K562 (cell line): ENCODE results near the gene EDEM2. TPM values are rescaled to one million over a fixed set of nuclear protein-coding genes. Genes with fewer than 3 reads are reported as not detected.

ENCODE experiments used
- ATF4 ChIP-seq: fragments of 450-650 bp; formaldehyde crosslinking; IDR thresholded peaks from 2 replicates; pipeline ENCODE4 v1.4.0; 2022; ENCODE audit warnings: mild to moderate bottlenecking, moderate library complexity
- ATF7 ChIP-seq: fragments of 450-650 bp; IDR thresholded peaks from 2 replicates; pipeline ENCODE4 v1.7.1; 2014; ENCODE audit warnings: mild to moderate bottlenecking, moderate library complexity
- BCOR ChIP-seq: fragments of 450-650 bp; IDR thresholded peaks from 2 replicates; pipeline ENCODE4 v1.6.1; 2016
- CSDE1 ChIP-seq, 2 experiments: fragments of 450-650 bp; IDR thresholded peaks; 2 replicates each; pipeline ENCODE4 v1.6.1; 2016; ENCODE audit warnings: mild to moderate bottlenecking in 1 of 2
- JUND ChIP-seq, 2 experiments: IDR thresholded peaks; 2 replicates in 1 of 2; 3 replicates in 1 of 2; pipeline ENCODE4 v1.6.1; 2011; ENCODE audit warnings: borderline replicate concordance in 2 of 2, low read depth in 2 of 2, low read length in 2 of 2, improper control_type of control experiment in 1 of 2, missing biosample characterization in 1 of 2, missing genetic modification characterization in 1 of 2, missing genetic modification reagents in 1 of 2
- KLF6 ChIP-seq: fragments of 250-450 bp; sonication (Bioruptor Pico); IDR thresholded peaks from 2 replicates; pipeline ENCODE4 v1.4.0; 2020; ENCODE audit warnings: mild to moderate bottlenecking, moderate library complexity, borderline replicate concordance
- MBD2 ChIP-seq: sonication (generic); IDR thresholded peaks from 2 replicates; pipeline ENCODE4 v1.6.1; 2016; ENCODE audit warnings: low read depth, borderline replicate concordance
- MYBL2 ChIP-seq, 2 experiments: fragments of 450-650 bp in 1 of 2; sonication (generic) in 1 of 2; formaldehyde crosslinking in 1 of 2; IDR thresholded peaks; 2 replicates each; pipeline versions ENCODE4 v1.6.1 to v1.8.1; 2017 to 2022; ENCODE audit warnings: borderline replicate concordance in 1 of 2, inconsistent platforms in 1 of 2, low read depth in 1 of 2, mild to moderate bottlenecking in 1 of 2, missing genetic modification reagents in 1 of 2, moderate library complexity in 1 of 2
- PURB ChIP-seq: sonication (generic); formaldehyde crosslinking; IDR thresholded peaks from 2 replicates; pipeline ENCODE4 v1.9.0; 2021; ENCODE audit warnings: low read depth, mild to moderate bottlenecking, missing genetic modification reagents
- RCOR1 ChIP-seq, 2 experiments: IDR thresholded peaks; 2 replicates each; pipeline ENCODE4 v1.6.1; 2012; ENCODE audit warnings: low read depth in 2 of 2, low read length in 2 of 2, borderline replicate concordance in 1 of 2, improper control_type of control experiment in 1 of 2
- SMARCE1 ChIP-seq: fragments of 450-650 bp; IDR thresholded peaks from 2 replicates; pipeline ENCODE4 v1.7.1; 2016; ENCODE audit warnings: mild to moderate bottlenecking
- STAT5A ChIP-seq: IDR thresholded peaks from 2 replicates; pipeline ENCODE4 v1.6.1; 2012; ENCODE audit warnings: low read length, inconsistent platforms, borderline replicate concordance
- ZBTB40 ChIP-seq, 2 experiments: fragments of 450-650 bp in 1 of 2; sonication (generic) in 1 of 2; formaldehyde crosslinking in 1 of 2; IDR thresholded peaks; 2 replicates each; pipeline versions ENCODE4 v1.7.1 to v1.9.0; 2016 to 2022; ENCODE audit warnings: inconsistent platforms in 1 of 2, mild to moderate bottlenecking in 1 of 2, missing genetic modification reagents in 1 of 2
- ZFP30 ChIP-seq: fragments of 250-450 bp; sonication (Bioruptor Pico); IDR thresholded peaks from 2 replicates; pipeline ENCODE4 v1.8.0; 2022; ENCODE audit warnings: moderate library complexity, mild to moderate bottlenecking, inconsistent platforms, borderline replicate concordance
- ZFP36 ChIP-seq: fragments of 150-350 bp; IDR thresholded peaks from 2 replicates; pipeline ENCODE4 v1.6.1; 2018; ENCODE audit warnings: low read length, low read depth; ENCODE audit not compliant: partially characterized antibody
- ZKSCAN8 ChIP-seq: fragments of 200-800 bp; sonication (Bioruptor generic); IDR thresholded peaks from 2 replicates; pipeline ENCODE4 v1.6.1; 2016; ENCODE audit warnings: missing genetic modification characterization, missing compliant biosample characterization
- ZNF778 ChIP-seq: fragments of 450-650 bp; formaldehyde crosslinking; IDR thresholded peaks from 2 replicates; pipeline ENCODE4 v1.4.0; 2020; ENCODE audit warnings: mild to moderate bottlenecking, moderate library complexity
- polyA plus RNA-seq, 8 experiments: library from polyadenylated mRNA; depleted of rRNA in 4 of 8; stranded (reverse) in 5 of 8; unstranded in 3 of 8; fragments of >200 nt; fragmentation: Nextera tagmentation in 2 of 8; fragmentation: Illumina TruSeq in 1 of 8; extraction: Ambion mirVana in 2 of 8; extraction: Trizol in 1 of 8; gene quantifications; 2 replicates each; pipeline versions ENCODE4 v1.2.1 to v1.2.3, GENCODE V29; 2011 to 2014; ENCODE audit warnings: inconsistent platforms in 1 of 8, missing spikeins in 1 of 8
- total RNA-seq, 7 experiments: library from RNA; depleted of rRNA in 6 of 7; stranded (reverse); fragments of >200 nt in 6 of 7; fragmentation: Illumina TruSeq in 2 of 7; extraction: Trizol in 2 of 7; gene quantifications; 2 replicates each; pipeline versions ENCODE4 v1.2.1 to v1.2.3, GENCODE V29; 2011 to 2021; ENCODE audit warnings: low replicate concordance in 1 of 7

Gene EDEM2
- total and polyA plus RNA-seq, 9 of the 15 experiments (the other 6 are each of a cell fraction or from before 2014, with no cell fraction given): 6.9 to 11.0 (median 9.7) TPM

GRCh38 chr20:35121186-35121585, 25.9 kb downstream of the EDEM2 start (continued):
- TF ChIP-seq ZBTB40 (IDR thresholded peaks at IDR 0.05) (no peak), ZBTB40 (CRISPR knock-in tag; IDR thresholded peaks at IDR 0.05) (no peak), CSDE1 (IDR thresholded peaks at IDR 0.05) (no peak), ZKSCAN8 (CRISPR knock-in tag) (no peak), SMARCE1 (no peak), PURB (CRISPR knock-in tag) (no peak), ZNF778 (no peak), ZFP36 (no peak), MYBL2 (IDR thresholded peaks at IDR 0.05; ENCODE audit: low read depth) (no peak), MYBL2 (CRISPR knock-in tag; IDR thresholded peaks at IDR 0.05; ENCODE audit: borderline replicate concordance) (no peak), ATF4 (CRISPR knock-in tag) (0 out of 2 replicates have a peak, but pooled peaks have one; percentile 24), STAT5A (no peak), MBD2 (no peak), ATF7 (no peak), ZFP30 (no peak), RCOR1 (IDR thresholded peaks at IDR 0.05; ENCODE audit: borderline replicate concordance in 1 of 2, low read depth in 2 of 2, low read length in 2 of 2) (0 out of 4 replicates have a peak, but pooled peaks of 1 of the 2 experiments have one; percentile 24), JUND (IDR thresholded peaks at IDR 0.05; ENCODE audit: borderline replicate concordance, low read depth, low read length) (no peak), JUND (tag; IDR thresholded peaks at IDR 0.05; ENCODE audit: borderline replicate concordance, low read depth, low read length) (no peak), BCOR (no peak), KLF6 (CRISPR knock-in tag) (peak; percentile 32; the same call in 1 of the 2 replicates)
